Neural cell (in vitro differentiated cells): ENCODE measurements around the gene CD300A. TPM values are rescaled to one million over a fixed set of nuclear protein-coding genes. Genes with fewer than 3 reads are reported as not detected.

Experiments
- H2AFZ ChIP-seq: fragments of 200-600, 300-800 bp; sonication (generic), shearing (Covaris generic); 2 replicates; pipeline ENCODE4 v1.6.0; 2014; ENCODE audit warnings: low read depth, mild to moderate bottlenecking, antibody characterized with exemption, low read length, moderate library complexity
- H3F3A ChIP-seq: fragments of 200-600 bp; shearing (Covaris generic); 2 replicates; pipeline ENCODE4 v1.6.1; 2016; ENCODE audit warnings: mild to moderate bottlenecking, moderate library complexity, mixed read lengths, antibody characterized with exemption, low read length; ENCODE audit not compliant: insufficient read depth, poor library complexity, severe bottlenecking
- H3K27ac ChIP-seq: fragments of 200-600, 300-800 bp; sonication (generic), shearing (Covaris generic); 2 replicates; pipeline ENCODE4 v1.5.1; 2014; ENCODE audit warnings: mild to moderate bottlenecking, low read length, moderate library complexity
- H3K27me3 ChIP-seq: fragments of 300-800, 200-600 bp; sonication (generic), shearing (Covaris generic); 2 replicates; pipeline ENCODE4 v1.6.0; 2014; ENCODE audit warnings: mild to moderate bottlenecking, low read depth, low read length, moderate library complexity; ENCODE audit not compliant: insufficient read depth
- H3K36me3 ChIP-seq: fragments of 300-800, 200-600 bp; sonication (generic), shearing (Covaris generic); 2 replicates; pipeline ENCODE4 v1.5.1; 2014; ENCODE audit warnings: mild to moderate bottlenecking, antibody characterized with exemption, low read length, moderate library complexity; ENCODE audit not compliant: insufficient read depth
- H3K4me2 ChIP-seq: fragments of 300-800, 200-600 bp; sonication (generic), shearing (Covaris generic); 2 replicates; pipeline ENCODE4 v1.6.0; 2014; ENCODE audit warnings: mild to moderate bottlenecking, low read length
- H3K4me3 ChIP-seq: fragments of 300-800, 200-600 bp; sonication (generic), shearing (Covaris generic); 2 replicates; pipeline ENCODE4 v1.5.1; 2014; ENCODE audit warnings: mild to moderate bottlenecking, low read length, moderate library complexity
- H3K79me2 ChIP-seq: fragments of 200-600 bp; shearing (Covaris generic); replicated peaks from 2 replicates; pipeline ENCODE4 v1.6.0; 2014; ENCODE audit warnings: mild to moderate bottlenecking, low read length, moderate library complexity; ENCODE audit not compliant: insufficient read depth
- H3K9ac ChIP-seq: fragments of 300-800, 200-600 bp; sonication (generic), shearing (Covaris generic); 2 replicates; pipeline ENCODE4 v1.6.1; 2016; ENCODE audit warnings: mild to moderate bottlenecking, low read length, mixed read lengths
- H3K9me2 ChIP-seq: fragments of 200-600 bp; shearing (Covaris generic); 2 replicates; pipeline ENCODE4 v1.6.1; 2016; ENCODE audit warnings: mild to moderate bottlenecking, low read length, mixed read lengths; ENCODE audit not compliant: insufficient read depth
- H3K9me3 ChIP-seq: fragments of 200-600, 300-800 bp; sonication (generic), shearing (Covaris generic); 2 replicates; pipeline ENCODE4 v1.6.1; 2016; ENCODE audit warnings: mild to moderate bottlenecking, mixed run types, low read length, moderate library complexity, mixed read lengths
- H4K20me1 ChIP-seq: fragments of 200-600 bp; shearing (Covaris generic); 2 replicates; pipeline ENCODE4 v1.6.1; 2016; ENCODE audit warnings: mild to moderate bottlenecking, mixed run types; ENCODE audit not compliant: insufficient read depth
- CTCF ChIP-seq: fragments of 450-650 bp; IDR thresholded peaks from 2 replicates; pipeline ENCODE4 v1.5.1; 2014; ENCODE audit warnings: antibody characterized with exemption, mild to moderate bottlenecking, moderate library complexity; ENCODE audit not compliant: poor library complexity, severe bottlenecking
- EP300 ChIP-seq: fragments of 450-650 bp; conservative IDR thresholded peaks from 2 replicates; pipeline ENCODE4 v1.6.1; 2014; ENCODE audit warnings: antibody characterized with exemption, mild to moderate bottlenecking, moderate library complexity; ENCODE audit not compliant: poor library complexity, severe bottlenecking
- EZH2 ChIP-seq: fragments of 200-600, 300-800 bp; shearing (Covaris generic), sonication (generic); IDR thresholded peaks from 2 replicates; pipeline ENCODE4 v1.6.1; 2014; ENCODE audit warnings: antibody characterized with exemption, low read length, borderline replicate concordance, mild to moderate bottlenecking; ENCODE audit not compliant: insufficient read depth, poor library complexity, severe bottlenecking
- MXI1 ChIP-seq: fragments of 450-650 bp; conservative IDR thresholded peaks from 2 replicates; pipeline ENCODE4 v1.6.1; 2014; ENCODE audit warnings: antibody characterized with exemption, mild to moderate bottlenecking; ENCODE audit not compliant: poor library complexity, severe bottlenecking
- POLR2AphosphoS5 ChIP-seq: IDR thresholded peaks from 2 replicates; pipeline ENCODE4 v1.6.1; 2012
- RAD21 ChIP-seq: fragments of 450-650 bp; conservative IDR thresholded peaks from 2 replicates; pipeline ENCODE4 v1.6.1; 2014; ENCODE audit warnings: antibody characterized with exemption, mild to moderate bottlenecking, moderate library complexity
- REST ChIP-seq: IDR thresholded peaks from 2 replicates; pipeline ENCODE4 v1.6.1; 2012; ENCODE audit warnings: borderline replicate concordance
- SMC3 ChIP-seq: fragments of 450-650 bp; conservative IDR thresholded peaks from 2 replicates; pipeline ENCODE4 v1.6.1; 2014; ENCODE audit warnings: antibody characterized with exemption, mild to moderate bottlenecking, moderate library complexity; ENCODE audit not compliant: poor library complexity
- TAF1 ChIP-seq: IDR thresholded peaks from 2 replicates; pipeline ENCODE4 v1.6.1; 2012; ENCODE audit warnings: low read depth
- polyA plus RNA-seq: library from polyadenylated mRNA; depleted of rRNA; stranded (reverse); fragments of >200 nt; gene quantifications from 2 replicates; pipeline ENCODE4 v1.2.3, GENCODE V29; 2014

CD300A gene
- polyA plus RNA-seq, 1 donor from 2014 or later: 0.35 TPM

- Histone ChIP-seq H2AFZ (no peak overlapping the region), H4K20me1 (no peaks in the 10 kb centered on the region), H3K4me2 (no peak overlapping the region), H3K79me2 (no peaks in the 10 kb centered on the region), H3K4me3 (no peak overlapping the region), H3K27ac (no peak overlapping the region), H3F3A (no peaks in the 10 kb centered on the region), H3K9me3 (no peaks in the 10 kb centered on the region), H3K27me3 (no peaks in the 10 kb centered on the region), H3K9ac (no peak overlapping the region), H3K9me2 (no peaks in the 10 kb centered on the region), H3K36me3 (no peaks in the 10 kb centered on the region)
- no peak for TF ChIP-seq TAF1
- TF ChIP-seq RAD21: no peak
- no peak for TF ChIP-seq SMC3
- no peak for TF ChIP-seq POLR2AphosphoS5
- no peak for TF ChIP-seq CTCF
- TF ChIP-seq MXI1: no peak
- TF ChIP-seq EP300: no peak
- no peak for TF ChIP-seq REST
- no peak for TF ChIP-seq EZH2
Observed at GRCh38 chr17:74472890-74473289, 6.5 kb downstream of the CD300A start.

- Histone ChIP-seq H3K36me3 (no peaks in the 10 kb centered on the region), H3K9ac (no peak overlapping the region), H3K4me3 (no peak overlapping the region), H3K9me2 (no peaks in the 10 kb centered on the region), H3K27me3 (no peaks in the 10 kb centered on the region), H4K20me1 (no peaks in the 10 kb centered on the region), H3K79me2 (no peaks in the 10 kb centered on the region), H3F3A (no peaks in the 10 kb centered on the region), H2AFZ (no peak overlapping the region), H3K9me3 (no peaks in the 10 kb centered on the region), H3K27ac (no peak overlapping the region), H3K4me2 (no peak overlapping the region)
- TF ChIP-seq CTCF: no peak
- no peak for TF ChIP-seq POLR2AphosphoS5
- TF ChIP-seq SMC3: no peak
- no peak for TF ChIP-seq REST
- no peak for TF ChIP-seq RAD21
- no peak for TF ChIP-seq TAF1
- TF ChIP-seq EZH2: no peak
- no peak for TF ChIP-seq EP300
- no peak for TF ChIP-seq MXI1
Observed at GRCh38 chr17:74473294-74473693, 6.9 kb downstream of the CD300A start.
